GM12872 (cell line): ENCODE measurements around the gene TNS3.

Source experiments
- CTCF ChIP-seq: IDR thresholded peaks from 3 replicates; pipeline ENCODE4 v1.5.1; 2011; ENCODE audit warnings: low read depth, mild to moderate bottlenecking, low read length, moderate library complexity; ENCODE audit not compliant: insufficient read depth

TNS3 gene

GRCh38 chr7:47297120-47297519, 284.8 kb downstream of the TNS3 start:
- no peak for TF ChIP-seq CTCF

GRCh38 chr7:47295606-47296005, 286.3 kb downstream of the TNS3 start:
- TF ChIP-seq CTCF = no peak

GRCh38 chr7:47294556-47295222, 287.2 kb downstream of the TNS3 start:
- TF ChIP-seq CTCF = no peak

GRCh38 chr7:47293884-47294555, 287.9 kb downstream of the TNS3 start:
- no peak for TF ChIP-seq CTCF

GRCh38 chr7:47292832-47293309, 289.0 kb downstream of the TNS3 start:
- no peak for TF ChIP-seq CTCF

- TF ChIP-seq CTCF = no peak
These were observed 290.3 kb downstream of the TNS3 start for GRCh38 chr7:47291461-47292081.

GRCh38 chr7:47290867-47291266, 291.0 kb downstream of the TNS3 start:
- TF ChIP-seq CTCF = no peak
